HUES64 (cell line): ENCODE measurements around the gene CLCF1.
A peak's percentile ranks its signal among the peaks of the same experiment; 100 is the strongest.

Source experiments
- H3K27ac ChIP-seq: 2 replicates; pipeline ENCODE4 v1.7.0; 2013; ENCODE audit warnings: low read depth, low read length, inconsistent platforms
- H3K27me3 ChIP-seq: 2 replicates; pipeline ENCODE4 v1.6.1; 2013; ENCODE audit warnings: mild to moderate bottlenecking, low read length; ENCODE audit not compliant: insufficient read depth
- H3K36me3 ChIP-seq: 2 replicates; pipeline ENCODE4 v1.6.1; 2013; ENCODE audit warnings: mild to moderate bottlenecking, low read length; ENCODE audit not compliant: insufficient read depth
- H3K4me1 ChIP-seq: 2 replicates; pipeline ENCODE4 v1.6.1; 2013; ENCODE audit warnings: mild to moderate bottlenecking, low read length, moderate library complexity; ENCODE audit not compliant: insufficient read depth
- H3K4me3 ChIP-seq: 2 replicates; pipeline ENCODE4 v1.5.1; 2013; ENCODE audit warnings: mild to moderate bottlenecking, low read length, moderate library complexity
- H3K9ac ChIP-seq: 2 replicates; pipeline ENCODE4 v1.6.1; 2013; ENCODE audit warnings: mild to moderate bottlenecking, low read depth, low read length
- H3K9me3 ChIP-seq: 2 replicates; pipeline ENCODE4 v1.6.1; 2013; ENCODE audit warnings: low read depth, low read length; ENCODE audit not compliant: insufficient read depth
- whole genome bisulfite sequencing: fragments of 150-250, 120-280 bp; methylation state at CpG from one replicate; pipeline ENCODE4 v1.1.7; 2013; ENCODE audit warnings: missing lambda C conversion rate; 5-methylcytosine and 5-hydroxymethylcytosine counted together

Gene CLCF1

DNA sequence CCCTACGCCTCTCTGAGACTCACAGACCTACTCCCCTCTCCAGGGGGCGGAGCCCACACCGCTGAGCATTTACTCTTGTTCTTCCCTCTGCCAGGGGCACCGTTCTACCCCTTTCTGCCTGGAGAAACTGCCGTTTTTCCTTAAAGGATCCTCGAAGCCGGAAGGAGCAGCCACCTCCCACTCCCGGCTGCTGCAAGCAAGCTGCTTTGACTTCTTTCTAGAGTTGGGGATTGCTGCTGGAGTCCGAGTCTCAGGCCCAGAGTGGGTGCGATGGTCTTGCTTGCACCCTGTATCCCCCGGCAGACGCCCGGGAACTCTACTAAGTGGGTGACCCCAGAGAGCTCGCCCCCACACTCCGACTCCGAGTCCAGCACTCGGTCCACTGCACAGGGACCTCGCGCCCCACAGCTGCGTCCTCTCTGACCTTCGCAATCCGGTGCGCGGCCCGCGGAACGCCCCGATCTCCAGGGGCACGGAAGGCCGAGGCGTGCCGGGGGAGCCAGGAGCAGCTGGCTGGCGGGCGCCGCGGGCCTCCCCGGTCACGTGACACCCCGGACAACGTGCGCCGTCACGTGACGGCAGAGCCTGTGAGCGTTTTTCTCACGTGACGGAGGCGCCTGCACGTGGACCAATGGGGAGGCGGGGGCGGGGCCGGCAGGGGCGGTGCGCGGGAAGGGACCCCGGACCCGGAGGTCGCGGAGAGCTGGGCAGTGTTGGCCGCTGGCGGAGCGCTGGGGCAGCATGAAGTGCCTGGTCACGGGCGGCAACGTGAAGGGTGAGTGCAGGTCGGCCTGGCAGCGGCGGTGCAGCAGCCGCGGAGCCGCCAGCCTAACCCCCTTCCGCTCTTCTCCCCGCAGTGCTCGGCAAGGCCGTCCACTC is 18.1 kb upstream of the CLCF1 start, which contains the start of gene RAD9A:
RAD9A (plus strand) TSS at position 683 of the 879 bp plus-strand sequence; CDS start at position 742, 59 bp downstream.
- peak within 1 kb of the TSS; percentile 75 for H3K27ac ChIP-seq
- WGBS: under 1% methylated on average over 75 of the region's 75 CpGs
- H3K27me3 ChIP-seq: no peaks in the 10 kb centered on the region
- H3K4me1 ChIP-seq: peaks cover 8% of the 10 kb centered on the region
- 0 out of 2 replicates have a peak, but pooled peaks cover 8% of the 10 kb centered on the region for H3K36me3 ChIP-seq
- peak within 1 kb of the TSS; percentile 69 for H3K4me3 ChIP-seq
- no peaks in the 10 kb centered on the region for H3K9me3 ChIP-seq
- peak within 1 kb of the TSS; percentile 85 for H3K9ac ChIP-seq

- H3K4me3 ChIP-seq: peak overlapping the region; percentile 69
- no peak overlapping the region; the same call in 1 of the 2 replicates for H3K27ac ChIP-seq
- WGBS: 19% methylated on average over 14 of the region's 15 CpGs
- no peaks in the 10 kb centered on the region for H3K27me3 ChIP-seq
- peak overlapping the region; percentile 85; the same call in 1 of the 2 replicates for H3K9ac ChIP-seq
- H3K36me3 ChIP-seq: 0 out of 2 replicates have a peak, but pooled peaks cover 7% of the 10 kb centered on the region
- no peaks in the 10 kb centered on the region for H3K9me3 ChIP-seq
- peaks cover 8% of the 10 kb centered on the region for H3K4me1 ChIP-seq
Measured at GRCh38 chr11:67390947-67391303, 17.5 kb upstream of the CLCF1 start.

- H3K9me3 ChIP-seq: no peaks in the 10 kb centered on the region
- H3K27me3 ChIP-seq: 0 out of 2 replicates have a peak, but pooled peaks cover 4% of the 10 kb centered on the region
- H3K27ac ChIP-seq: no peak overlapping the region
- H3K9ac ChIP-seq: no peak overlapping the region
- no peak overlapping the region for H3K4me3 ChIP-seq
- H3K36me3 ChIP-seq: no peaks in the 10 kb centered on the region
- WGBS: 68% methylated on average over 5 of the region's 6 CpGs
- peaks cover 8% of the 10 kb centered on the region for H3K4me1 ChIP-seq
Measured at GRCh38 chr11:67389477-67389876, 16.1 kb upstream of the CLCF1 start.

- H3K9me3 ChIP-seq: no peaks in the 10 kb centered on the region
- no peaks in the 10 kb centered on the region for H3K36me3 ChIP-seq
- no peak overlapping the region for H3K4me3 ChIP-seq
- WGBS: 70% methylated on average over 6 of the region's 6 CpGs
- H3K27me3 ChIP-seq: 0 out of 2 replicates have a peak, but pooled peaks cover 5% of the 10 kb centered on the region
- H3K9ac ChIP-seq: no peak overlapping the region
- H3K27ac ChIP-seq: no peak overlapping the region
- peaks cover 8% of the 10 kb centered on the region for H3K4me1 ChIP-seq
Measured at GRCh38 chr11:67387518-67387917, 14.1 kb upstream of the CLCF1 start.

- H3K27ac ChIP-seq: no peak overlapping the region
- no peak overlapping the region for H3K9ac ChIP-seq
- 32% methylated on average over 9 of the region's 9 CpGs for WGBS
- H3K4me1 ChIP-seq: peaks cover 8% of the 10 kb centered on the region
- no peaks in the 10 kb centered on the region for H3K36me3 ChIP-seq
- H3K4me3 ChIP-seq: no peak overlapping the region
- H3K27me3 ChIP-seq: 0 out of 2 replicates have a peak, but pooled peaks cover 5% of the 10 kb centered on the region
- H3K9me3 ChIP-seq: no peaks in the 10 kb centered on the region
Measured at GRCh38 chr11:67387069-67387468, 13.7 kb upstream of the CLCF1 start.

GRCh38 chr11:67384851-67385366 is 11.5 kb upstream of the CLCF1 start:
- 93% methylated on average over 3 of the region's 3 CpGs for WGBS
- H3K4me1 ChIP-seq: peaks cover 8% of the 10 kb centered on the region
- no peak overlapping the region for H3K27ac ChIP-seq
- no peaks in the 10 kb centered on the region for H3K9me3 ChIP-seq
- H3K4me3 ChIP-seq: no peak overlapping the region
- 0 out of 2 replicates have a peak, but pooled peaks cover 5% of the 10 kb centered on the region for H3K27me3 ChIP-seq
- H3K9ac ChIP-seq: no peak overlapping the region; the same call in 1 of the 2 replicates
- no peaks in the 10 kb centered on the region for H3K36me3 ChIP-seq

GRCh38 chr11:67382276-67383136 is 9.1 kb upstream of the CLCF1 start:
- Histone ChIP-seq H3K9me3 (no peaks in the 10 kb centered on the region), H3K27ac (no peak overlapping the region), H3K36me3 (no peaks in the 10 kb centered on the region), H3K4me1 (peaks cover 13% of the 10 kb centered on the region), H3K27me3 (peaks cover 9% of the 10 kb centered on the region), H3K4me3 (no peak overlapping the region), H3K9ac (no peak overlapping the region)
- 44% methylated on average over 16 of the region's 16 CpGs for WGBS

DNA sequence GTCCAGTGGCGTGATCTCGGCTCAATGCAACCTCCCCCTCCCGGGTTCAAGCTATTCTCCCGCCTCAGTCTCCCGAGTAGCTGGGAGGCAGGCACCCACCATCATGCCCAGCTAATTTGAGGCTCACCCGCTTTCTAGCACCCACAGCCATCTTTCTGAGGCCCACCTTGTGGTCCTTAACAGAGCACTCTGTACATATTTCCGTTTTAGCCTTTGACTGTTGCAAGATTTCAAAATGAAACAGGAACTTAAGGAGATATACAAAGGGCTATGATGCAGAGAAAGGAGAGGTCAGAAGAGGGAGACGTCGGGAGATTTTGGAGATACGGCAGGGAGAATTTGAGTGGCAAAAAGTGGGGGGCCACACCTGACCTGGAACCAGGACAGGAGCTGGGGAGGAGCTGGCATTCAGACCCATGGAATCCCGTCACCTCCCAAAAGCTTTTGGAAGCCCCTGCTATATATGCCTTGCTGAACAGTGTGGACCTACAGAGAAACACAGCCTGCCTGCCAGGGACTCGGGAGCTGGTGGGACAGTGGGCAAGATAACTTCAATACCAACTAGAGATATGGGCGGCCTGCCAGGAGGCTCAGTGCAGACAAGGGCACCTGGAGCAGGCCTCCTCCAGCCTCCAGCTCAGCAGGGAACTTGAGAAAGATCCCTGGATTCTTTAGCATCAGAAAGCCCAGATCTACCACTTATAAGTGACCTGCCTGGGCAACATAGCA is 8.0 kb upstream of the CLCF1 start:
- H3K27ac ChIP-seq: no peak overlapping the region
- H3K27me3 ChIP-seq: peaks cover 20% of the 10 kb centered on the region
- 88% methylated on average over 13 of the region's 13 CpGs for WGBS
- no peaks in the 10 kb centered on the region for H3K36me3 ChIP-seq
- no peak overlapping the region for H3K4me3 ChIP-seq
- H3K9me3 ChIP-seq: no peaks in the 10 kb centered on the region
- H3K4me1 ChIP-seq: peaks cover 7% of the 10 kb centered on the region; the same call in 1 of the 2 replicates
- H3K9ac ChIP-seq: no peak overlapping the region

DNA sequence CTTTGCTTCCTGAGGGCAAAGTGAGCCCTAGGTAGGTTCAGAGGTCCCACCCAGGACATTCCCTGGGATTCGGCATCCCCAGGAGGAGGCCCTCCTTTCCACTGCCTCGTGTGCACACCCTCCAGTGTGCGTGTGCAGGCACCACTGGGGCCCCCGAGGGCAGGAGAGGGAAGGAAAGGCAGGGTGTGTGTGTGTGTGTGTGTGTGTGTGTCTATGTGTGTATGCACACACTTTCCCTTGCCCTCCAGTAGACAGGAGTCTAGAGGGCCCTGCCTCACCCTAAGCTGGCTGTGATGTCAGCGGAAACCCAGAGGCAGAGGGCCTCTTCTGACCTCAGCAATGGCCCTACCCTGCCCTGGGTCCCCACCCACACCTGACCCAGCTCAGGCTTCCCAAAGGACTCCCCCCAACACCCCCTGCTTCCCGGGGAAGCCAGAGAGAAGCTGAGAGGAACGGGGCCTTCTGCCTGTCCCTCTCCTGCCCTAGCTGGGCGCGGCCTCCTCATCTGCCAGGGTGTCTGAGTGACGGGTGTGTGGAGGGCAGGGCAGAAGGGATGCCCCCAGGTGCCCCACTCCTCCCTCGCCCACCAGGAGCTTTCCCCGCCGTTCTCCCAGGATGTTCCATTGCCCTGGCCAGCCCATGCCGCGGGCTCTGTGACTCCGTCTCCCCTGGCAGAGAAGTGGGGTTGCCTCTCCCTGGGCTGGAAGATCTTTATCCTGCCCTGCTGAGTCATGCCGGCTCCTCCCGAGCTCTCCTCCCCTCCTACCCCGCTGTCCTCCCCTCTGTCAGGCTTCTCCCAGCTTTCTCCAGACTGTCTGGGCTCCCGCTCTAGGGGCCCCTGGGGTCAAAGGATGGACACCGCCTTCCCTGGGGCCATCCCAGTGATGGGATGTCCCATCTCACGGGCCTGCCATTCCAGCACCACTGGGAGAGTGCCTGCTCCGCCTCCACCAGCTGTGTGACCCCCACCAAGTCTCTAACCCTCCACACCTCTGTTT is 6.0 kb upstream of the CLCF1 start:
- H3K4me1 ChIP-seq: peaks cover 17% of the 10 kb centered on the region

More for the DNA sequence above, 6.0 kb upstream of the CLCF1 start:
- Histone ChIP-seq H3K9me3 (no peaks in the 10 kb centered on the region), H3K9ac (no peak overlapping the region), H3K4me3 (no peak overlapping the region), H3K27me3 (peaks cover 26% of the 10 kb centered on the region), H3K27ac (no peak overlapping the region), H3K36me3 (no peaks in the 10 kb centered on the region)
- 72% methylated on average over 23 of the region's 23 CpGs for WGBS
